GM03348 (cell line): ENCODE results near the gene ZNF777.
"Not testable (repeated sequence)": the region's sequence is repeated elsewhere in the genome, so short reads cannot be mapped to it uniquely, and the experiment has no call there.

Source experiments
- DNase-seq: peaks from one replicate; pipeline ENCODE4 v3.0.0; 2012; ENCODE audit warnings: low spot score

The ZNF777 gene

GRCh38 chr7:149414171-149414570 lies 46.7 kb downstream of the ZNF777 start:
- no peak for DNase-seq

GRCh38 chr7:149413083-149413482 lies 47.8 kb downstream of the ZNF777 start:
- not testable (repeated sequence) for DNase-seq

- DNase-seq: no peak
Observed at GRCh38 chr7:149409895-149410294, 51.0 kb downstream of the ZNF777 start.

GRCh38 chr7:149404825-149405224 lies 56.0 kb downstream of the ZNF777 start:
- DNase-seq: no peak

GRCh38 chr7:149404396-149404795 lies 56.5 kb downstream of the ZNF777 start:
- no peak for DNase-seq

GRCh38 chr7:149398195-149398820 lies 62.6 kb downstream of the ZNF777 start:
- DNase-seq: no peak

- DNase-seq: no peak
Observed at GRCh38 chr7:149397470-149398043, 63.3 kb downstream of the ZNF777 start.

GRCh38 chr7:149388550-149389335 lies 72.1 kb downstream of the ZNF777 start:
- not testable (repeated sequence) for DNase-seq

- not testable (repeated sequence) for DNase-seq
Observed at GRCh38 chr7:149386514-149386913, 74.3 kb downstream of the ZNF777 start.

- no peak for DNase-seq
Observed at GRCh38 chr7:149385195-149385950, 75.5 kb downstream of the ZNF777 start.
